Trophoblast cell (in vitro differentiated cells and primary cell): Measurements from ENCODE around the gene POP4.

Source experiments
- DNase-seq, 2 donors: peaks; one replicate each; pipeline ENCODE4 v3.0.0-alpha.2; 2016
- H2AFZ ChIP-seq: 2 replicates; pipeline ENCODE4 v1.6.1; 2013; ENCODE audit warnings: low read length, moderate library complexity, mild to moderate bottlenecking; ENCODE audit not compliant: insufficient read depth, poor library complexity
- H2AK5ac ChIP-seq: 2 replicates; pipeline ENCODE4 v1.6.1; 2013; ENCODE audit warnings: mild to moderate bottlenecking, low read length
- H2BK120ac ChIP-seq: 2 replicates; pipeline ENCODE4 v1.6.1; 2013; ENCODE audit warnings: low read length, mild to moderate bottlenecking, moderate library complexity; ENCODE audit not compliant: insufficient read depth, poor library complexity
- H2BK12ac ChIP-seq: 2 replicates; pipeline ENCODE4 v1.6.1; 2013; ENCODE audit warnings: mild to moderate bottlenecking, low read length, moderate library complexity
- H2BK5ac ChIP-seq: 2 replicates; pipeline ENCODE4 v1.6.1; 2013; ENCODE audit warnings: low read length, low read depth, moderate library complexity, mild to moderate bottlenecking; ENCODE audit not compliant: poor library complexity
- H3K14ac ChIP-seq: 2 replicates; pipeline ENCODE4 v1.6.1; 2013; ENCODE audit warnings: mild to moderate bottlenecking, low read length
- H3K18ac ChIP-seq: 2 replicates; pipeline ENCODE4 v1.6.1; 2013; ENCODE audit warnings: mild to moderate bottlenecking, low read length
- H3K23ac ChIP-seq: 2 replicates; pipeline ENCODE4 v1.6.1; 2013; ENCODE audit warnings: low read length
- H3K27ac ChIP-seq: 2 replicates; pipeline ENCODE4 v1.5.1; 2013; ENCODE audit warnings: low read depth, mild to moderate bottlenecking, inconsistent platforms, low read length, moderate library complexity
- H3K27me3 ChIP-seq: 2 replicates; pipeline ENCODE4 v1.6.1; 2013; ENCODE audit warnings: inconsistent platforms, mild to moderate bottlenecking, low read length, moderate library complexity; ENCODE audit not compliant: insufficient read depth
- H3K36me3 ChIP-seq, 2 experiments: 1 replicate in 1 of 2; 2 replicates in 1 of 2; pipeline ENCODE4 v1.6.1; 2013; ENCODE audit warnings: low read length in 2 of 2, mild to moderate bottlenecking in 2 of 2, moderate library complexity in 1 of 2; ENCODE audit not compliant: insufficient read depth in 2 of 2, control insufficient read depth in 1 of 2
- H3K4ac ChIP-seq: 2 replicates; pipeline ENCODE4 v1.6.1; 2013; ENCODE audit warnings: low read depth, mild to moderate bottlenecking, low read length, moderate library complexity
- H3K4me1 ChIP-seq, 2 experiments: 1 replicate in 1 of 2; 2 replicates in 1 of 2; pipeline ENCODE4 v1.6.1; 2013; ENCODE audit warnings: low read length in 2 of 2, mild to moderate bottlenecking in 2 of 2, moderate library complexity in 1 of 2; ENCODE audit not compliant: insufficient read depth in 2 of 2, control insufficient read depth in 1 of 2
- H3K4me2 ChIP-seq: 2 replicates; pipeline ENCODE4 v1.6.1; 2013; ENCODE audit warnings: inconsistent platforms, mild to moderate bottlenecking, low read length, moderate library complexity
- H3K4me3 ChIP-seq: 2 replicates; pipeline ENCODE4 v1.5.1; 2013; ENCODE audit warnings: mild to moderate bottlenecking, low read depth, low read length, inconsistent platforms
- H3K79me1 ChIP-seq: one replicate; pipeline ENCODE4 v1.6.1; 2013; ENCODE audit warnings: low read length
- H3K79me2 ChIP-seq: 2 replicates; pipeline ENCODE4 v1.6.1; 2013; ENCODE audit warnings: low read length, mild to moderate bottlenecking; ENCODE audit not compliant: control insufficient read depth, insufficient read depth, poor library complexity
- H3K9ac ChIP-seq: 2 replicates; pipeline ENCODE4 v1.6.1; 2013; ENCODE audit warnings: mild to moderate bottlenecking, low read length
- H3K9me3 ChIP-seq: 2 replicates; pipeline ENCODE4 v1.6.1; 2013; ENCODE audit warnings: low read depth, mild to moderate bottlenecking, control low read depth, inconsistent platforms, low read length; ENCODE audit not compliant: insufficient read depth
- H4K12ac ChIP-seq: 2 replicates; pipeline ENCODE4 v1.6.1; 2013; ENCODE audit warnings: low read depth, mild to moderate bottlenecking, low read length, moderate library complexity
- H4K8ac ChIP-seq: 2 replicates; pipeline ENCODE4 v1.6.1; 2013; ENCODE audit warnings: low read depth, mild to moderate bottlenecking, low read length, moderate library complexity
- H4K91ac ChIP-seq: one replicate; pipeline ENCODE4 v1.6.1; 2013; ENCODE audit warnings: low read depth, mild to moderate bottlenecking, low read length, moderate library complexity
- WGBS: extraction: QIAGEN DNeasy Blood & Tissue Kit; methylation state at CpG from one replicate; pipeline ENCODE4 v1.1.7; 2013; ENCODE audit warnings: missing lambda C conversion rate; ENCODE audit not compliant: insufficient read length, insufficient coverage; ENCODE audit errors: extremely low coverage; 5-methylcytosine and 5-hydroxymethylcytosine counted together

The POP4 gene

GRCh38 chr19:29565171-29565570 is 40.9 kb upstream of the POP4 start:
- Histone ChIP-seq H3K4me2 (no peak overlapping the region), H2AFZ (no peak overlapping the region), H3K14ac (no peak overlapping the region), H3K23ac (no peak overlapping the region), H3K79me1 (no peaks in the 10 kb centered on the region), H3K27me3 (no peaks in the 10 kb centered on the region), H4K91ac (no peak overlapping the region), H3K18ac (no peak overlapping the region), H4K12ac (no peak overlapping the region), H3K4me1 (no peaks in the 10 kb centered on the region), H3K27ac (no peak overlapping the region), H4K8ac (no peak overlapping the region), H2BK12ac (no peak overlapping the region), H2BK120ac (no peak overlapping the region), H2AK5ac (no peak overlapping the region), H3K9ac (no peak overlapping the region), H3K9me3 (peaks cover 9% of the 10 kb centered on the region), H3K4ac (no peak overlapping the region), H2BK5ac (no peak overlapping the region), H3K79me2 (no peaks in the 10 kb centered on the region), H3K36me3 (no peaks in the 10 kb centered on the region), H3K4me3 (no peak overlapping the region)
- no peak for DNase-seq
- WGBS, result no CpG with 5 or more reads among the region's 19 CpGs

DNA sequence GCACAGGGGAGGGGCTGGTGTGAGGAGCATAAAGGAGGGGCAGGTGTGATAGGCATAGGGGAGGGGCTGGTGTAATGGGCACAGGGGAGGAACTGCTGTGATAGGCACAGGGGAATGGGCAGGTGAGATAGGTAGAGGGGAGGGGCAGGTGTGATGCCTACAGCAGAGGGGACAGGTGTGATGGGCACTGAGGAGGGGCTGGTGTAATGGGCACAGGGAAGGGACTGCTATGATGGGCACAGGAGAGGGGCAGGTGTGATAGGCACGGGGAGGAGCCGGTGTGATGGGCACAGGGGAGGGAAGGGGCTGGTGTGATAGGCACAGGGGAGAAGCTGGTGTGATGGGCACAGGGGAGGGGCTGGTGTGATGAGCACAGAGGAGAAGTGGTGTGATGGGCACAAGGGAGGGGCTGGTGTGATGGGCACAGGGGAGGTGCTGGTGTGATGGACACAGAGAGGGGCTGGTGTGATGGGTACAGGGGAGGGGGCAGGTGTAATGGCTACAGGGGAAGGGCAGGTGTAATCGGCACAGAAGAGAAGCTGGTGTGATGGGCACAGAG is 39.5 kb upstream of the POP4 start:
- no peak overlapping the region for H2AFZ ChIP-seq
- WGBS, result no CpG with 5 or more reads among the region's 3 CpGs

DNA sequence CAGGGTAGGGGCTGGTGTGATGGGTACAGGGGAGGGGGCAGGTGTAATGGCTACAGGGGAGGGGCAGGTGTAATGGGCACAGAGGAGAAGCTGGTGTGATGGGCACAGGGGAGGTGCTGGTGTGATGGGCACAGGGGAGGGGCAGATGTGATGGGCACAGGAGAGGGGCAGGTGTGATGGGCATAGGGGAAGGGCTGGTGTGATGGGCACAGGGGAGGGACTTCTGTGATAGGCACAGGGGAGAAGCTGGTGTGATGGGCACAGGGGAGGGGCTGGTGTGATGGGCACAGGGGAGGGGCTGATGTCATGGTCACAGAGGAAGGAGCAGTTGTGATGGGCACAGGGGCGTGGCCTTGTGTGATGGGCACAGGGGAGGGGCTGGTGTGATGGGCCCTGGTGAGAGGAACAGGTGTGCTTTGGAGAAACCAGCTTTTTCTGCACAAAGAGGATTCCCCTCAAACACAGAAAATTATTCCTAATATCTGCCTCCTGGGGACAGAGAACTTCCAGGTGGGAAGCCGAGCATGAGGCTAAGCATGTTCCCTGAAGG is 38.6 kb upstream of the POP4 start:
- no peak for DNase-seq
- H2AFZ ChIP-seq, result no peak overlapping the region
- H3K9ac ChIP-seq, result no peak overlapping the region
- no peak overlapping the region for H2BK5ac ChIP-seq
- H3K79me2 ChIP-seq, result no peaks in the 10 kb centered on the region
- no peaks in the 10 kb centered on the region for H3K79me1 ChIP-seq
- H3K4me3 ChIP-seq, result peak overlapping the region; percentile 15
- no peak overlapping the region for H3K23ac ChIP-seq
- no peak overlapping the region for H2BK120ac ChIP-seq
- H3K27ac ChIP-seq, result no peak overlapping the region
- H3K18ac ChIP-seq, result no peak overlapping the region
- H4K91ac ChIP-seq, result no peak overlapping the region
- H3K27me3 ChIP-seq, result no peaks in the 10 kb centered on the region
- H3K4me2 ChIP-seq, result no peak overlapping the region
- no peak overlapping the region for H2AK5ac ChIP-seq
- H3K9me3 ChIP-seq, result peaks cover 6% of the 10 kb centered on the region
- no CpG with 5 or more reads among the region's 2 CpGs for WGBS
- H4K12ac ChIP-seq, result no peak overlapping the region
- H4K8ac ChIP-seq, result no peak overlapping the region
- H3K4ac ChIP-seq, result no peak overlapping the region
- no peaks in the 10 kb centered on the region for H3K4me1 ChIP-seq
- H2BK12ac ChIP-seq, result no peak overlapping the region
- H3K36me3 ChIP-seq, result no peaks in the 10 kb centered on the region
- H3K14ac ChIP-seq, result no peak overlapping the region

More for the DNA sequence above, 39.5 kb upstream of the POP4 start:
- no peak for DNase-seq
- no peak overlapping the region for H4K91ac ChIP-seq
- H3K4me2 ChIP-seq, result no peak overlapping the region
- H3K4me3 ChIP-seq, result peak overlapping the region; percentile 38
- peaks cover 6% of the 10 kb centered on the region for H3K9me3 ChIP-seq
- H3K27me3 ChIP-seq, result no peaks in the 10 kb centered on the region
- H3K4ac ChIP-seq, result no peak overlapping the region
- no peak overlapping the region for H2BK120ac ChIP-seq
- no peak overlapping the region for H3K18ac ChIP-seq
- no peak overlapping the region for H2AK5ac ChIP-seq
- H3K36me3 ChIP-seq, result no peaks in the 10 kb centered on the region
- H2BK5ac ChIP-seq, result no peak overlapping the region
- no peak overlapping the region for H3K9ac ChIP-seq
- H3K23ac ChIP-seq, result no peak overlapping the region
- no peaks in the 10 kb centered on the region for H3K79me2 ChIP-seq
- no peaks in the 10 kb centered on the region for H3K4me1 ChIP-seq
- H3K14ac ChIP-seq, result no peak overlapping the region
- H3K27ac ChIP-seq, result no peak overlapping the region
- H3K79me1 ChIP-seq, result no peaks in the 10 kb centered on the region
- H2BK12ac ChIP-seq, result no peak overlapping the region
- no peak overlapping the region for H4K12ac ChIP-seq
- no peak overlapping the region for H4K8ac ChIP-seq

- Histone ChIP-seq H3K4me2 (no peak overlapping the region), H2AFZ (no peak overlapping the region), H3K9me3 (peaks cover 6% of the 10 kb centered on the region), H2BK5ac (no peak overlapping the region), H2BK120ac (no peak overlapping the region), H2BK12ac (no peak overlapping the region), H3K27ac (no peak overlapping the region), H3K9ac (no peak overlapping the region), H3K79me2 (no peaks in the 10 kb centered on the region), H4K91ac (no peak overlapping the region), H3K14ac (no peak overlapping the region), H2AK5ac (no peak overlapping the region), H3K23ac (no peak overlapping the region), H3K4me1 (no peaks in the 10 kb centered on the region), H3K27me3 (no peaks in the 10 kb centered on the region), H4K12ac (no peak overlapping the region), H3K18ac (no peak overlapping the region), H3K4ac (no peak overlapping the region), H3K36me3 (no peaks in the 10 kb centered on the region), H3K4me3 (no peak overlapping the region), H3K79me1 (no peaks in the 10 kb centered on the region), H4K8ac (no peak overlapping the region)
- no CpG with 5 or more reads among the region's 22 CpGs for WGBS
- no peak for DNase-seq
Measured at GRCh38 chr19:29568036-29569025, 37.8 kb upstream of the POP4 start.
